Astrocyte of the spinal cord (primary cell): ENCODE measurements around the gene AGAP1.

Experiments
- DNase-seq: peaks from one replicate; pipeline ENCODE4 v3.0.0; 2011; ENCODE audit warnings: low read depth, low spot score
- H3K4me3 ChIP-seq: 2 replicates; pipeline ENCODE4 v1.5.1; 2011; ENCODE audit warnings: low read depth, mild to moderate bottlenecking, low read length, moderate library complexity
- CTCF ChIP-seq: IDR thresholded peaks from 2 replicates; pipeline ENCODE4 v1.5.1; 2012; ENCODE audit warnings: low read depth, mild to moderate bottlenecking, low read length, inconsistent platforms
- in situ Hi-C: cut with HindIII; loops from 2 replicates; pipeline ENCODE4 v1.10.0; 2017; ENCODE audit warnings: low sequenced_read_pairs

AGAP1 gene

GRCh38 chr2:235966932-235967757 is 473.3 kb downstream of the AGAP1 start:
- in situ Hi-C loops: no loop called here
- no peak for TF ChIP-seq CTCF
- no peak overlapping the region for H3K4me3 ChIP-seq
- DNase-seq: no peak

- H3K4me3 ChIP-seq: no peak overlapping the region
- in situ Hi-C loops: no loop called here
- no peak for DNase-seq
- TF ChIP-seq CTCF: no peak
These were observed 474.3 kb downstream of the AGAP1 start for GRCh38 chr2:235968155-235968554.

- TF ChIP-seq CTCF: no peak
- H3K4me3 ChIP-seq: no peak overlapping the region
- DNase-seq: no peak
- in situ Hi-C loops: no loop called here
These were observed 474.9 kb downstream of the AGAP1 start for GRCh38 chr2:235968616-235969324.

GRCh38 chr2:235970204-235971040 is 476.6 kb downstream of the AGAP1 start:
- no peak for TF ChIP-seq CTCF
- in situ Hi-C loops: no loop called here
- DNase-seq: no peak
- no peak overlapping the region for H3K4me3 ChIP-seq

GRCh38 chr2:235976516-235976915 is 482.7 kb downstream of the AGAP1 start:
- no peak for DNase-seq
- TF ChIP-seq CTCF: no peak
- H3K4me3 ChIP-seq: no peak overlapping the region
- in situ Hi-C loops: no loop called here

- no peak overlapping the region for H3K4me3 ChIP-seq
- in situ Hi-C loops: no loop called here
- no peak for DNase-seq
- no peak for TF ChIP-seq CTCF
These were observed 483.1 kb downstream of the AGAP1 start for GRCh38 chr2:235976956-235977355.
